ENCODE results near the gene MYO9A.

GRCh38 chr15:71957026-71957425 lies 160.9 kb downstream of the MYO9A start:
- TF ChIP-seq CTCF (IDR thresholded peaks at IDR 0.05) (no peak), POLR2A (IDR thresholded peaks at IDR 0.05) (no peak), POLR2AphosphoS5 (IDR thresholded peaks at IDR 0.05) (no peak)

Data from breast epithelium (tissue), 3 donors.